ENCODE data around the gene YOD1.
"Not testable (repeated sequence)": the region's sequence is repeated elsewhere in the genome, so short reads cannot be mapped to it uniquely, and the experiment has no call there.

YOD1 gene

DNA sequence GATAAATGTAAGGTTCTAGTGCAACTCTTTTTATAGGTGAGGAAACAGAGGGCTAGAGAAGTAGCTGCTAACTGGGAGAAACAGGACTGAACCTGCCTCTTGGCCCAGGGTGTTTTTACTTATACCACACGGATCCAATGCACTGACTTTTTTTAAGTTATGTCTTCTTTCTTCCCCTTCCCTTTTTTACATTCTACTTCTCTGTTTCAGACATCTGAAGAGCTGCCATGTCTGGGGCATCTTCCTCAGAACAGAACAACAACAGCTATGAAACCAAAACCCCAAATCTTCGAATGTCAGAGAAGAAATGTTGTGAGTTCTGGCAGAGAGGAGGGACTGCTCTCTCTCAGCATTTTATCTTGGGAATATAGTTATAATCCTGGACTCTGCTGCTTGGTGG lies 3.5 kb upstream of the YOD1 start:
- peaks cover 4% of the 10 kb centered on the region for H3K4me1 ChIP-seq (ENCODE audit: control insufficient read depth, insufficient read depth, low read length)
- H3K36me3 ChIP-seq (ENCODE audit: control insufficient read depth, insufficient read depth, low read length), result peaks cover 2% of the 10 kb centered on the region
- no peak overlapping the region for H3K4me3 ChIP-seq (ENCODE audit: low read length)
- no peaks in the 10 kb centered on the region for H3K27me3 ChIP-seq (ENCODE audit: control insufficient read depth, insufficient read depth, low read length)
- H3K9ac ChIP-seq (ENCODE audit: low read length), result no peak overlapping the region
- peak overlapping the region; percentile 17 for H3K27ac ChIP-seq (ENCODE audit: low read depth, low read length)

GRCh38 chr1:207052911-207053769 lies 2.1 kb upstream of the YOD1 start, which contains the start of gene PFKFB2:
Gene PFKFB2 (plus strand): TSS chr1:207053275. CDS start chr1:207054718, 1,443 bp downstream.
- Histone ChIP-seq H3K4me3 (ENCODE audit: low read length) (peak within 1 kb of the TSS; percentile 65), H3K9ac (ENCODE audit: low read length) (peak within 1 kb of the TSS; percentile 34), H3K27me3 (ENCODE audit: control insufficient read depth, insufficient read depth, low read length) (no peaks in the 10 kb centered on the region), H3K36me3 (ENCODE audit: control insufficient read depth, insufficient read depth, low read length) (peaks cover 4% of the 10 kb centered on the region), H3K4me1 (ENCODE audit: control insufficient read depth, insufficient read depth, low read length) (peaks cover 5% of the 10 kb centered on the region), H3K27ac (ENCODE audit: low read depth, low read length) (peak within 1 kb of the TSS; percentile 58)

DNA sequence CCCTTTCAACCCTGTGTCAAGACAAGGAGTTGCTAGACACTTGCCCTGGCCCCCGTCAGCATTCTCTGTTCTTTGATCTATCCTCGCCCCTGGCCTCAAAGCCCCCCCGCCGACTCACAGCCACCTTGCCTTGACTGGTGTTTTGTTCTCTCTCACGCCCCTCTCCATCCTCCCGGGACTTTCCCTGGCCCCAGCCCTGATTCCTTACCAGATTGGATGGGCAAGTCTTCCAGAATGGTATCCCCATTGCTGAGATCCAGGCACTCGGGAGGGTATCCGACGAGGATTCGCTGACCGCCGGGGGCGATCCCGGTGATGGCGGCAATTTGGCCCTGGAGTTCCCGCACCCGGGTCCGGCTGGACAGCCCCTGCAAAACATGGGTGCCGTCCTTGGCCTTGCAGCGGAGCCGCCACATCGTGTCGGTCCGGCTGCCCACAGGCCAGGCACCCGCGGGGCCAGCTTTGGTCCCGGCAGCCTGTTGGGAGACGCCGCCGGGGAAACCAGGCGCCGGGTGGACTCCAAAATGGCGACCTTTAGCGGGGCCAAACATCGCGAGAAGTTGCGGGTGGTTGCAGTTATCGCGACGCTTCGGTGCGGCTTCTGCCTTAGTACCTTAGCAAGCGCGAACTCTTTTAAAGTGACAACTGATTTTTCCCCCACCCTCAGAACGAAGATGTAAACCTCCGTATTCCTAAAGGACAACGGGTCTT lies 373 bp downstream of the YOD1 start:
- Histone ChIP-seq H3K9ac (ENCODE audit: low read length) (peak overlapping the region; percentile 47), H3K4me1 (ENCODE audit: control insufficient read depth, insufficient read depth, low read length) (peaks cover 9% of the 10 kb centered on the region), H3K27me3 (ENCODE audit: control insufficient read depth, insufficient read depth, low read length) (no peaks in the 10 kb centered on the region), H3K4me3 (ENCODE audit: low read length) (peak overlapping the region; percentile 82), H3K36me3 (ENCODE audit: control insufficient read depth, insufficient read depth, low read length) (peaks cover 7% of the 10 kb centered on the region), H3K27ac (ENCODE audit: low read depth, low read length) (peak overlapping the region; percentile 82)

- Histone ChIP-seq H3K27ac (ENCODE audit: low read depth, low read length) (peak overlapping the region; percentile 82), H3K36me3 (ENCODE audit: control insufficient read depth, insufficient read depth, low read length) (peaks cover 7% of the 10 kb centered on the region), H3K9ac (ENCODE audit: low read length) (peak overlapping the region; percentile 47), H3K27me3 (ENCODE audit: control insufficient read depth, insufficient read depth, low read length) (no peaks in the 10 kb centered on the region), H3K4me3 (ENCODE audit: low read length) (peak overlapping the region; percentile 82), H3K4me1 (ENCODE audit: control insufficient read depth, insufficient read depth, low read length) (peaks cover 9% of the 10 kb centered on the region)
Measured at GRCh38 chr1:207049974-207050391, 1.0 kb downstream of the YOD1 start.

GRCh38 chr1:207049514-207049913 lies 1.5 kb downstream of the YOD1 start:
- peak overlapping the region; percentile 33 for H3K27ac ChIP-seq (ENCODE audit: low read depth, low read length)
- H3K4me1 ChIP-seq (ENCODE audit: control insufficient read depth, insufficient read depth, low read length), result peaks cover 9% of the 10 kb centered on the region
- no peak overlapping the region for H3K9ac ChIP-seq (ENCODE audit: low read length)
- peak overlapping the region; percentile 82 for H3K4me3 ChIP-seq (ENCODE audit: low read length)
- no peaks in the 10 kb centered on the region for H3K27me3 ChIP-seq (ENCODE audit: control insufficient read depth, insufficient read depth, low read length)
- H3K36me3 ChIP-seq (ENCODE audit: control insufficient read depth, insufficient read depth, low read length), result peaks cover 7% of the 10 kb centered on the region

GRCh38 chr1:207049054-207049453 lies 2.0 kb downstream of the YOD1 start:
- Histone ChIP-seq H3K27me3 (ENCODE audit: control insufficient read depth, insufficient read depth, low read length) (no peaks in the 10 kb centered on the region), H3K4me1 (ENCODE audit: control insufficient read depth, insufficient read depth, low read length) (peaks cover 9% of the 10 kb centered on the region), H3K4me3 (ENCODE audit: low read length) (no peak overlapping the region), H3K27ac (ENCODE audit: low read depth, low read length) (no peak overlapping the region), H3K9ac (ENCODE audit: low read length) (no peak overlapping the region), H3K36me3 (ENCODE audit: control insufficient read depth, insufficient read depth, low read length) (peaks cover 7% of the 10 kb centered on the region)

DNA sequence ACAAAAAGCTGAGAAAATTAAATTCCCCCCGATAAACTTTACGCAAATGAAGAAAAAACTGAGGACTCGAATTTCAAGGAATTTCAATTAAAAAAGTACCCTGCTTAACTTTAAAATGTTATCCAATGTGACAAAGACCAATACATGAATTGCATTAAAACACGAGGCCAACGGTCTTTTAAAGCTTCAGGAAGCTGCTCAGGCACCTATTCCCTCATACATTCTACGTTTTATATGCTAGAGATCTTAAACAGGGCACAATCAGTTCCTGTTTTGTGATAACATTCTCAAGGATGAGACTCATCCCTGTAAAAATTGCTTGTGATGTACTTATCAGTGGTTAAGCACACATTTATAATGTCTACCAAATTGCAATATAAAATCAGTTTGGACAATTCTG lies 3.0 kb downstream of the YOD1 start:
- peaks cover 7% of the 10 kb centered on the region for H3K36me3 ChIP-seq (ENCODE audit: control insufficient read depth, insufficient read depth, low read length)
- H3K4me3 ChIP-seq (ENCODE audit: low read length), result no peak overlapping the region
- no peaks in the 10 kb centered on the region for H3K27me3 ChIP-seq (ENCODE audit: control insufficient read depth, insufficient read depth, low read length)
- no peak overlapping the region for H3K9ac ChIP-seq (ENCODE audit: low read length)
- H3K4me1 ChIP-seq (ENCODE audit: control insufficient read depth, insufficient read depth, low read length), result peaks cover 9% of the 10 kb centered on the region
- no peak overlapping the region for H3K27ac ChIP-seq (ENCODE audit: low read depth, low read length)

- H3K4me1 ChIP-seq (ENCODE audit: control insufficient read depth, insufficient read depth, low read length), result peaks cover 9% of the 10 kb centered on the region
- H3K27me3 ChIP-seq (ENCODE audit: control insufficient read depth, insufficient read depth, low read length), result no peaks in the 10 kb centered on the region
- H3K4me3 ChIP-seq (ENCODE audit: low read length), result no peak overlapping the region
- H3K36me3 ChIP-seq (ENCODE audit: control insufficient read depth, insufficient read depth, low read length), result peaks cover 7% of the 10 kb centered on the region
- H3K9ac ChIP-seq (ENCODE audit: low read length), result no peak overlapping the region
- H3K27ac ChIP-seq (ENCODE audit: low read depth, low read length), result no peak overlapping the region
Measured at GRCh38 chr1:207047505-207047904, 3.5 kb downstream of the YOD1 start.

DNA sequence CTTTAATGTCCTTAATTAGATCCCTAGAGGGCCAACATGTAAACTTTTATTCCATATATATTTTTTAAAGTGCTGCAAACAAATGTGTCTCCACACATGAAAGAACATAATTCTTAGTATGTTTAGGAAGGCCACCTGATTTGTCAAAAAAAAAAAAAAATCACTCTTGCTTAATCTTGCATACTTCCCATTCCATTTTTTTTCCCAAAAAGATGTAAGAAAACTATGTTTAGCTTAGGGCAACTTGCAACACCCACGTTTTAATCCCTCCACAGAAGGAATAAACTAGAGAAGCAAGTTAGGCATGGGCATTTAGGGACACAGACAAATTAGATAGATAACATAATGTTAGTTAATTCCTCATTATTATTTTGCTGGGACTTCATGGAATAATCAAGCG lies 5.6 kb downstream of the YOD1 start:
- H3K4me3 ChIP-seq (ENCODE audit: low read length), result no peak overlapping the region
- no peak overlapping the region for H3K27ac ChIP-seq (ENCODE audit: low read depth, low read length)
- peaks cover 9% of the 10 kb centered on the region for H3K4me1 ChIP-seq (ENCODE audit: control insufficient read depth, insufficient read depth, low read length)
- peaks cover 7% of the 10 kb centered on the region for H3K36me3 ChIP-seq (ENCODE audit: control insufficient read depth, insufficient read depth, low read length)
- H3K9ac ChIP-seq (ENCODE audit: low read length), result no peak overlapping the region
- H3K27me3 ChIP-seq (ENCODE audit: control insufficient read depth, insufficient read depth, low read length), result no peaks in the 10 kb centered on the region

DNA sequence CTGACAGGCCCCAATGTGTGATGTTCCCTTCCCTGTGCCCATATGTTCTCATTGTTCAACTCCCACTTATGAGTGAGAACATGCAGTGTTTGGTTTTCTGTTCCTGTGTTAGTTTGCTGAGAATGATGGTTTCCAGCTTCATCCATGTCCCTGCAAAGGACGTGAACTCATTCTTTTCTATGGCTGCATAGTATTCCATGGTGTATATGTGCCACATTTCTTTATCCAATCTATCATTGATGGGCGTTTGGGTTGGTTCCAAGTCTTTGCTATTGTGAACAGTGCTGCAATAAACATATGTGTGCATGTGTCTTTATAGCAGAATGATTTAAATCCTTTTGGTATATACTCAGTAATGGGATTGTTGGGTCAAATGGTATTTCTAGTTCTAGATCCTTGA lies 9.6 kb downstream of the YOD1 start:
- not testable (repeated sequence) for H3K27ac ChIP-seq (ENCODE audit: low read depth, low read length); H3K4me3 ChIP-seq (ENCODE audit: low read length); H3K9ac ChIP-seq (ENCODE audit: low read length); H3K4me1 ChIP-seq (ENCODE audit: control insufficient read depth, insufficient read depth, low read length); H3K27me3 ChIP-seq (ENCODE audit: control insufficient read depth, insufficient read depth, low read length); H3K36me3 ChIP-seq (ENCODE audit: control insufficient read depth, insufficient read depth, low read length)

GRCh38 chr1:207040181-207040533 lies 10.9 kb downstream of the YOD1 start:
- Histone ChIP-seq H3K27me3 (ENCODE audit: control insufficient read depth, insufficient read depth, low read length) (no peaks in the 10 kb centered on the region), H3K9ac (ENCODE audit: low read length) (no peak overlapping the region), H3K4me3 (ENCODE audit: low read length) (no peak overlapping the region), H3K4me1 (ENCODE audit: control insufficient read depth, insufficient read depth, low read length) (no peaks in the 10 kb centered on the region), H3K36me3 (ENCODE audit: control insufficient read depth, insufficient read depth, low read length) (no peaks in the 10 kb centered on the region), H3K27ac (ENCODE audit: low read depth, low read length) (no peak overlapping the region)

DNA sequence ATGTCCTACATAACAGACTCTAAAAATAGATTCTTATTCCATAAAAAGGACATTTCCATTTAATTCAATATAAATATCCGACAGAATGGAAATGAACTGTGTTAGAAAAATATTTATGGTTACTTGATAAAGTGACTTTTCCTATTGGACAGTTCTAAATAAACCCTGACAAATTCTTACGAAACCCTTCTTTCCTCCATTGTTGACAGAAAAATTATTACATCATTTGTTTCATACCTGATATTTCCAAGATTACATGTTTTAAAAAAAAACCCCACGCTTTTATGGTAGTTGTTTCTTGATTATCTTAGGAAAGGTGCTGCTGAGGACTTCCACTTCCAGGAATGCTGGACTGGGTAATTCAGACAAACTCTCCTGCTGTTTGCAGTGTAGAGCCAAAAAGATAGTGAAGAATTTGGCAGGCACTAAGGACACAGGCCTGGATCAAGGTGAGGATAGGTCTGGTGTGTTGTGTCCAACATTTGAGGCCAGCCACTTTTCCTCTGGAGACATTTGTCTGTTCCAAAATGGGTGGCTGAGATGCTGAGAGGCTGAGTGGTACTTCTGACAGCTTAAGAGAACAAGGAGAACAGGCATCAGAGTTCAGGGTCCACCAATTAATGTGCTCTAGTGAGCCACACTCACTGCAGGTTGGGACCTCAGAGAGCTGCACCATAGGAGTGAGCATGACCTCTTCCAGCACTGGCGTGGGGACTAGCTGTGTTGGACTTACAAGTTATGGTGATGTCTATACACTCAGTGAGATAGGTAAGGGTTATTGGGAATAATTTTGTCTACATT lies 11.4 kb downstream of the YOD1 start:
- no peaks in the 10 kb centered on the region for H3K4me1 ChIP-seq (ENCODE audit: control insufficient read depth, insufficient read depth, low read length)
- no peak overlapping the region for H3K27ac ChIP-seq (ENCODE audit: low read depth, low read length)
- H3K4me3 ChIP-seq (ENCODE audit: low read length), result no peak overlapping the region
- H3K9ac ChIP-seq (ENCODE audit: low read length), result no peak overlapping the region
- H3K36me3 ChIP-seq (ENCODE audit: control insufficient read depth, insufficient read depth, low read length), result no peaks in the 10 kb centered on the region
- no peaks in the 10 kb centered on the region for H3K27me3 ChIP-seq (ENCODE audit: control insufficient read depth, insufficient read depth, low read length)

Measured in rectal smooth muscle tissue (tissue), 1 donor.